Ammon's horn (tissue), 1 donor: Measurements from ENCODE around the gene DAAM2.

Experiments
- DNase-seq: peaks from one replicate; pipeline ENCODE4 v3.0.0-alpha.2; 2016; ENCODE audit warnings: low spot score

The DAAM2 gene

DNA sequence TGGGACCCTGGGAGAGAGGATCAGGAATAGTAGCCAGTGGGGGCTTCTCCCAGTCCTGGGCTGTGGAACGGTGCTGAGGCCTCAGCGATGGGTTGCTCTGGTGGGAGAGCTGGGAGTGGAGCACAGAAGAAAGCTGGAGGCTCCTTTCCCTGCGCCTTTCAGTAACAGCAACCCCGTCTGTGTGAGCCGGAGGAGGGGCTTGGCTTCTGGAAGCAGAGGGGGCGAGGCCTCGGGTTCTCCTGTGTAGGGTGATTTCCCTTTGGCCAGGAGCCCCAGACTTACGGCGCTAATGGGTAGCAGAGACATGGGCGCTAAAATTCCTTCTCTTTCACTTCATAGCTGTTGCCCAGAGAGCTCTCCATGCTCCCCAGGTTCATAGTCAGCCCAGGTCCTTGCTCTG lies 55.0 kb downstream of the DAAM2 start:
- DNase-seq = peak; percentile 39

DNA sequence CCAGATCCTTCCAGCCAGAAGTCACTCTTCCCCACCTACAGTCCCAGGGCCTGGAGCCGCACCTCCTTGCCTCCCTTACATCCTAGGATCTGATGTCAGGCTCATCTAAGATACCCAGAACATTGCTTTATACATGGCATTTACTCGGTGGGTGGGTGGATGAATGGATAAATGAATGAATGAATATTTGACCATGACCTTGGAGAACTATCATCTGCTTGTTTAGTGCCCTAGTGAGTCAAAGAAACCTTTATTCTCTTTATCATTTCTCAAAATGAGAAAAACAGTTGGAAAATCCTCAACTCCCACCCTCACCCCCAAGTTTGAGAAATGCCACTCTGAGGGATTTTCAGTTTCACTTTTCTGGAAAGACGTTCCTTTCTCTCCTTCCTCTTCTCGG lies 56.0 kb downstream of the DAAM2 start:
- DNase-seq = no peak

DNA sequence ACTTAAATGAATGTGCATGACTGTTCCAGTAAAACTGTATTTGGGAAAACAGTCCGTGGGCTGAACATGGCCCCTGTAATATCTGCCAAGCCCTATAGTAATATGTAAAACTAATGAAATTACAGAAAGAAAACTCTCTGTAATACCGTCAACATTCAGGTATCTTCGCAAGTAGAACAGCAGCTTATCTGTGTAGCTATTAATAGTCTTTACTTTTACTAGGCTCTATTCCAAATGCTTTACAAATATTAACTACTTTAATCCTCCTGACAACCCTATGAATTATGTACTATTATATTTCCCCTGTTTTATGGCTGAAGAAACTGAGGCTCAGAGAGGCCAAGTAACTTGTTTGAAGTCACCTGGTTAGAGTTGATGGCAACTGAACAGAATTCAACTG lies 57.1 kb downstream of the DAAM2 start:
- DNase-seq = no peak

DNA sequence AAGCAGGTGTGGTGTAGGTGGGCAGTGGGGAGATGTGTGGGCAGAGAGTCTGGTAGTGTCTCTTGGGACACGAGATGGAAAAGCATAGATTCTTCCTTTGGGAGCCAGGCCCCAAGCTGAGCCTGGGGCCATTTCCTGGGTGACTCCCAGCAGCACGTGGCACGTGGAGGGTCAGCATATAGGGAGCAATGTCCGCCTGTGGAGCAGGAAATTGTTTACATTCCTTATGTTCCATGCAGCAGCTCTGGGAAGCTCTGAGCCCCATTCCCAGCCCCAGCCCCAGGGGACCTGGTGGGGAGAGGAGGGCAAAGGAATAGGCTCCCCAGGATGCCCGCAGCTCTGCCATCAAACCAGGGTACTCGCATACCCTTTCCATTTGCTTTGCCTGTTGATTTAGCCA lies 57.6 kb downstream of the DAAM2 start:
- DNase-seq = no peak

DNA sequence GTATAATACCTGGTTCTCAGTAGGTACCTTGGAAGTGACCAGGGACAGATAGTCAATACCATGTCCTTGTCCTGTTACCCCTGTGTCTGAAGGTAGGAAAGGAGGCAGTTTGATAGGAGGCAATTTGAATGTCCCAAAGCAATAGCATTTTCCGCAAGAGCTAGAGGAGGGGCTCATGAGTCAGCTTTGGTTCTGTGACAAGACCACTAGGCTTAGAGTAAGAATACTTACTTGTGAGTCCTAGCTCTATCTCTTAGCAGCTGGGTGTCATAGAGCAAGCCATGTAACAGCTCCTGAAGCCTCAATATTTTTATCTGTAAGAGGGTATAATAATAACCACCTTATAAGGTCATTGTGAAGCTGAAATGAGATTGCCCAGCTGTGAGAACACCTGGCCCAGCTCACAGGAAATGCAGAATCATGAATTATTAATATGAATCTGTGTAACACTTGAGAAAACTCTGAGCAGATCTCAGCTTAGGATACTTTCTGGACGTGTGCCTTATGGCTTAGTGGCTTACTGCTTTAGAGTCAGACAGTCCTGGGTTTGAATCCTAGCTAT lies 58.6 kb downstream of the DAAM2 start:
- DNase-seq = no peak

DNA sequence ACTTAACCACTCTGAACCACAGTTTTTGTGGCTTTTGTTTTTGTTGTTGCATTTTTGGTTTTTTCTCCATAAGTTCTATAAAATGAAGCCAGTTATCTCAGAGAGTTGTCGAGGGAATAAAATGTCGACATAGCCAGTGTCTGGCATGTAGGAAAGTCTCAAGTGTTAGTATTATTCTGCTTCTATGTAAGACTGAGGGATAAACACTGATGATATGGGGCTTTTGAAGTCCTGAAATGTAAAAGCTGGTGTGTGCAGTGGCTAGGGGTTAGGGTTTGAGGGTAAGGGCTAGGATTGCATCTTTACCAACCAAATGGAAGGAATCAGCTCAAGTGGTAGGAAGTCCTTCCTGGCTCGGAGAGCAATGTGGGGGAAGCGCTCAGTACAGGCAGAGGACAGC lies 59.2 kb downstream of the DAAM2 start:
- DNase-seq = no peak

DNA sequence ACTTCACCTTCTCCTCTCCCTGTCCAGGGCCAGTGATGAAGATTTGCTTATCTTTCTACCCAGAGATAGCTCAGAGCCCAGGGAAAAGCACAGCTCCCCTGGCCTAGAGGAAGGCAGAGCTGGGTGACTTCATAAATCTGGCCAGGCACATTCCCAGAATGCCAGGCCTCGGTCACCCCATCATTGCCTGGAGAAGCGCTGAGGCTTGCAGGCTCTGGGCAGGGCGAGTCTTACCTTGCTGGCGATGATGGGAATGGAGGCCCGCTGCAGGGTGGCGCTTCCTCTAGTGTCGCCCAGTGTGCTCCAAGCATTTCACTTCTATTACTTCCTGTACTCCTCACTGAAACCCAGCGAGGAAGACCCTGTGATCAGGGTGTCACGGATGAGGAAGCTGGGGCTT lies 60.1 kb downstream of the DAAM2 start:
- no peak for DNase-seq

DNA sequence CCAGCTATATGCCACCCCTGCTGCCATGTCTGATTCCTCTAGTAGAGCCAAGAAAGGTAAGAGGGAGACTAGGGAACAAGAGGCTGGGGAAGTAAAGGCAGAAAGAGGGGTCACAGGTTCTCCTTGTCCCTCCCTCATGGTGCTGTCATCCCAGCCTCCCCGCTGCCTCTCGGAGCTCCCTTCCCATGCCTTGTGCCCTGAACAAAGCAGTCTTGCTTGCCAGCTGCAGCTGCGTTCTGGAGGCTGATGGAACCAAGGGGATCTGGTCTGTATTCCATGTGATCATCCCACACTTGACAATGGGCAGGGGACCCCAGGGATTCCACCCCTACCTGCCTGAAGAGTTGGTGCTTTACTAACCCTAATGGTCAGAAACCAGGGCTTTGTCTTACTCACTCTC lies 61.4 kb downstream of the DAAM2 start:
- DNase-seq = peak; percentile 70

DNA sequence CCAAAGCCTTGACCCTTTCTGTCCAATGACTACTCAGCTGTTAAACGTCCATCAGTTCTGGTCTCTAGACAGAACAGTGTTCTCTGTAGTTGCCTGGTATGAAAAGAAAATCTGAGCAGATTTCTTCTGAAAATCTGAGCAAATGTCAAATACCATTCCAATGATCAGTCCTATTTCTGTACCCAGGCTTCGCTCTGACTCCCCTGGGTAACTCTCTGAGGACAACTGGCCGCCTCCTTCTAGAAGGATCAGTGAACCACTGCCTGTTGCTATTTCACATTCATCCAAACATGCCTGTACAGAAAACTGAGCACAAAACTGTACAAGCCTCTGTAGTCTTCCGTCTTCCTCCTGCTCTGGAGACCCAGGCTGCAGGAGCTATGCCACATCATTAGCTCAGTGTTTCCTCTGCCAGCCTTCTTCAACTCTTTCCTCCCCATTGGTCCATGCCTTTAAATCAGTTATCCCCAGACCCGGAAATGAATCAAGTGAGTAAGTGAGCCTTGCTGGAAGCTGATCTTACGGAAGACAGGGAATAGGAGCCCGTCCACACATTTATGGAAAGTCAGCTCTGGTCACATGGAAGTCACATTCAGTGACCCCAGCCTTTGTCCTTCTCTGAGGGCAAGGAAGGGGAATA lies 63.3 kb downstream of the DAAM2 start:
- DNase-seq = no peak

DNA sequence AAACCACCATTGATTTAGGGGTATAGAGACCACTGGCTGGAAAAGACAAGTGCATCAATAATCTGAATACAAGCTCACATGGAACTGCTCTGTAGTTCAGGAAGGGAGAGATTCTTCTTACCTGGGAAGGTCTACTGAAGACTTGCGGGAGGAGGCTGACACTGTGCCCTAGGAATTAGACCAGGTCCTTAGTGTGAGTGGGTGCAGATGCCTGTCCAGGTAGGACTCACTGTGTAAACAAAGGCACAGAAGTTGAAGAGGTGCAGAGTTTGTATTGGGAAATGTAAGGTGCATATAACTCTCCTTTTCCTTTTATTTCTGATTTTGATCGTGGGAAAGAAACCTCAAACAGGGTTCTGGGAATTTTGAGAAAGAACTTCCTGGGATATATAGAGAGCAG lies 66.8 kb downstream of the DAAM2 start:
- DNase-seq = no peak

DNA sequence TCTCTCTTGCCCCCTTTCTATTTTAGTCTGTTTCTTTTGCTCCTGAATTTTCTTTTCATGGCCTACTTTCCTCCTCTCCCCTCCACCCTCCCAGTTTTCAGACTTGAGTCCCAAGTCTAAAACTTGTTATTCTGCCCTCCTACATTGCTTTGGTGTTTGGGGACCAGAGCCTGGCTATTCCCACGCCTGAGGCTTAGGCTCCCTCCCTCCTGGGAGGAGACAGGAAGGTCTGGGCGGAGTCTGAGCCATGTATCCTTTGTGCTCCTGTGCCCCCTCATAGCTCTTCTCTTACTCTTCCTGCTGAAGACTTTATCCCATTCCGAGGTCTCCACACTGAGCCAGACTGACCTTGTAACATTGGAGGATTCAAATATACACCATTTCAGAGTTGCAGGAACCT lies 69.5 kb downstream of the DAAM2 start:
- no peak for DNase-seq

DNA sequence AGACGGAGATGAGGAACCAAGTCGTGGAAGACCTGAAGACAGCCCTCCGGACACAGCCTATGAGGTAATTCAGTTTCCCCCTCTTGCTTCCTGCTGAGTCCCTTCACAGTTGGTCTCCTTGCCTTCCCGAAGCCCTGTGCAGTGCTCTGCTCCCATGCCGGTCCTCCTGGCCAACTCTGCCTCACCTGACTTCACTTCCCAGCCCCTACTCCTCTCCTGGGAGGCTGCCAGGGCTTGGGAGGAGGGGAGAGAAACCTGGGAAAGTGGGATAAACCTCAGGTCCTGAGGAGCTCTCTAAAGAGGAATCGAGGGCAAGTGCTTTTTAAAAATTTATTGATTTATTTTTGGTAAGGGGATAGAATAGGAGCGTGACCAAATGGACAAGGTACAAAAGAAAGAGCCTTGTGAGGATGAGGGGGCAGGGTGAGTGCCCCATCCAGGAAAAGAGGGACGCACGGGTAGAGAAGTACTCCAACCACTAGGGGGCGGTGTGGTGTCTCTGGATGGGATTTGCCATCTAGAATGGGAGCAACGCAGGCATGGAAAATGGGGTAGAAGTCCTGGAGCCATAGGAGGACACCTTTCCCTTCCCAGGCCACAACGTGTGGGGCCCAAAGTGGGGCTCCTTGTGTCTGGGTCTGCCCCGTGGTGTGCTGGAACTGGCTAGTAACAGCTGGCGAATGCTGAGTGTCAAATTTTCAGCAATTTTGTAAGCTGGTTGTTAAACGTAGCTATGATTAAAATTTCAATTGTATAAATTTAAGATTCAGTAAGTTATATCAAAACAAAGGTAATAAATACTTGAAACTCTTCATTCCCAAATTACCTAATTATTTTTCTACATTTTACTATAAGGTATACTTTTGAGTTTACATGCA lies 73.1 kb downstream of the DAAM2 start:
- peak; percentile 63 for DNase-seq

DNA sequence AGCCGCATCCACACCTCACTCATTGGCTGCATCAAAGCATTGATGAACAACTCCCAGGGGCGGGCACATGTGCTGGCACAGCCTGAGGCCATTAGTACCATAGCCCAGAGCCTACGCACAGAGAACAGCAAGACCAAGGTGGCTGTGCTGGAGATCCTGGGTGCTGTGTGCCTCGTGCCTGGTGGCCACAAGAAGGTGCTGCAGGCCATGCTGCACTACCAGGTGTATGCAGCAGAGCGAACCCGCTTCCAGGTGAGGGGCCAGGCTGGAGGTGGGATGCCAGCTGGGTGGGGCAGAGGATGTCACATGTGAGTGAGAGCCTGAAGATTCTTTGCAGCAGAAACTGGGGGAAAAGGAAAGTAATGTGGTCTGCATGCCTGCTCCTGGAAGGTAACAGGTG lies 75.4 kb downstream of the DAAM2 start:
- no peak for DNase-seq

DNA sequence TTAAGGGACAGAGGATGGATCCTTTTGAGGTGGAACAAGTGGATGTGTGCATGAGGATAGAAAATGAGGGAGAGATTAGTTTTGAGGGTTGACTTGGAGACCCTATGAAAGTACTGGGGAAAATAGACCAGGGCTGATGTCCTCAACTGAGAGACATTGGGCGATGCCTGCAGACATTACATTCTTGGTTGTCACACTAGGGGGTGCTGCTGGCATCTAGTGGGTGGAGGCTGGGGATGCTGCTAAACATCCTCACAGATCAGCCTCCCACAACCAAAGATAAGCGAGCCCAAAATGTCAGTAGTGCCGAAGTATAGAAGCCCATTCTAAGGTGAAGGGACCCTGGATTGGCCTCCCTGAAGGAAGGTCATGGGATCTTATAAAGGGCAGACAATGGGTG lies 78.8 kb downstream of the DAAM2 start:
- DNase-seq = no peak

DNA sequence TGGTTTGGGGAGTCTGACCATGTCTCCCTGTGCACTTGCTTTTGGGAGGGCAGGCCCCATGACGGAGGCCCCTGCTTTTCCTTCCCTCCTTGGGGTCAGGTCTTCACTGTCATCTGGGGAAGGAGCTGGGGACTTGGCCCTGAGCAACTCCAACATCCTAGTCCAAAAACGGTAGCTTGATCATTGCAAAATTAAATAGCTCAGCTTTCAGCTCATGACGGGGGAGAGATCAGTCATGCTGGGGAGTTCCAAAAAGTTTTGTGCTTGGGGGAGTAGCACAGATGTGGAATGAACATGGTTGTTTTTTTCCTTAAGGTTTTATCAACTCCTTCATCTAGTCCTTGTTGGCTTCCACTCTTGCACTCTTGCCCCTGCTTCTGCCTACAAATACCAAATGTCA lies 81.3 kb downstream of the DAAM2 start:
- DNase-seq = no peak

DNA sequence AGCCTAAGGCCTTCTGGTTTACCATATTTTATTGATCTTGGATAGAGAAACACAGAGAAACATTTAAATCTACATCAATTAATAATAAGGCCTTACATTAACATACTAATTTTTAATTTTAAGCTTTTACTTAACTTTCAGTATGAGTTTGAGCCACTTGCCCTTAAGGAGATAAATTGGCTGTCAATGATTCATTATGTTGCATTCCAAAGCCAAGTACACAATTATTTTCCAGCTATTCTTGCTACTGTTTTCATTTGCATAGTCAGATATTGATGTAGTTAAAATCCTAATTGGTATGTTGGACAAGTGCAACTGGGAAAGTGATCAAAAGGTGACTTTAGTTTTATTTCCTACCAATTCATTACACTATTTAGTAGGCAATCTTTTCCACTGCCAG lies 83.9 kb downstream of the DAAM2 start:
- DNase-seq = no peak

DNA sequence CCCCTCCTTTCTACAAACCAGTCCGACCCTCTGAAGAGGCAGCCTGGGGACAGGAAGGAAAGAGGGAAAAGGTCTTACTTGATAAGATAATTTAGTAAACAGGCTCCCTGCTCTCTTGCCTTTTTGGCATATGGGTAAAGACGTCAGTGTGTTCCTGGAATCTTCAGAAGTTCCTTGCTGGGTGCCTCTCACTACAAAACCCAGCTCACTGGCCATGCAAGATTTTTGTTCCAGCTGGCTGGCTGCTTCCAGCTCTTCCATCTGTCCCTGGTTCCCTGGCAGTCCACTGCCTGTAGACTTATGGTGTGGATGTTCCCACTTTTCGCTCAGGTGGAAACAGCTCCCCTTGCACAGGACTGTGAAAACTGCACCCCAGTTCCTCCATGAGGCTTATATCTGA lies 84.7 kb downstream of the DAAM2 start:
- DNase-seq = no peak

DNA sequence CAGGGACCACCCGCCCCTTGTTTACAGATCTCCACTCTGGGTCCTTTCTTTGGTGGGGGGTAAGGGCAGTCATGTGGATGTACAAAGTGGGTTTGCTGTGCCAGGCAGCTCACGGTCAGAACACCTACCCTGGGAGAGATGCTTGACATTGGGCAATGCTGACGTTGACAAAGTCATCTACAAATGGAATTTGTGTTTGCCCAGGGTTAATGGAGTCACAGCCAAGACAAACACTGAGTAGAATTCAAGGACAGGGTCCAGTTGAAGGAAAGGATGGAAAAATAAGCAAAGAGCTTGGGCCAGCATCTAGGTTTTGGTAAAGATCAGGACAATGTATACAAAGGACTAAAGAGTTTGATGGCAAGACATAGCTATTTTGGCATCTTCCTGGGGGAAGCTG lies 87.4 kb downstream of the DAAM2 start:
- no peak for DNase-seq

DNA sequence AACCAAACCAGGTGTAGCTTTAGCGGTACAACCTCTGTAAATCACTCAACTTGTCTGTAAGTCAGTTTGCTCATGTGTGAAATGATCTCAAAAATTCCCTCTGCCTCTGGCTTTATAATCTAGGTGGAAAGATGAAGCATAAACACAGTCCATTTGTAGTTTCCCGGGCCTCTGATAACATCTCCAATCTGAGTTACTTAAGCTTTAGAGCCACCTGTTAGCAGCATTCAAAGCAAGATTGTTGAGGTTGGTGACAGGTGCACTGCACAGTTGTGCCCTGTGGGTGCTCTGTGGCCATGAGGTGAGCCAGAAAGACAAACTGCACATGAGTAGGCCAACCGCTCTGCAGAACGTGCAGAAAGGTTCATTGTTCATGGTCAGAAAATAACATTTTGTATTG lies 88.4 kb downstream of the DAAM2 start:
- DNase-seq = no peak

DNA sequence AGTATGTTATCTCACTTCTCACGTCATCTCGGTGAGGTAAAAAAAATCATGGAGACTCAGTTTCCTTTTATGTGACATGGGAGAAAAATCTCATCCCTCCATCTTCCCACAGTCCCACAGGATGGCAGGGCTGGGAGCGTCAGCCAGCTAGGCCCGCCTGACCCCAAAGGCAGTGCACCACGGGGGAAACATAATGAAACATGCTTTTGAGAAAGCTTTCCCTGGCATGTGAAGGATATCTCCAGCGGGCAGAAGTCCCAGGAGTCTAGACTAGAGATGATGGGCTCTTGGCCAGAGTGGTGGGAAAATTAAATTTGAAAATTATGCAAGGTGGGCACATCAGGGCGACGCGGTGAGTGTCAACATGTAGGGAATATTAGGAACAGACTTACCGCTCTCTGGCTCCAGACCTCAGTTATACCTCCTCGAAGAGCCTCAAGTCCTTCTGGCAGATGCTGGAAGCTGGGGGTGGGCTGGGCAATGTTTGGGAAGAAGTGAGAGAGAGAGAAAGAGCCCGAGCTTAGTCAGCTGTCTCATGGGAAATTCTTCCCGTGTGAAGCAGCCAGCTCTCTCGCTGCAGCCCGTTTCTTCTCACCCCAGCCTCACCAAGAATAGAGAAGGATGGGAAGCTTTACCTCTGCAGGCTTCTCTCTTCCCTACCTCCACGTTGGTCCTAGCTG lies 89.8 kb downstream of the DAAM2 start:
- peak; percentile 20 for DNase-seq

DNA sequence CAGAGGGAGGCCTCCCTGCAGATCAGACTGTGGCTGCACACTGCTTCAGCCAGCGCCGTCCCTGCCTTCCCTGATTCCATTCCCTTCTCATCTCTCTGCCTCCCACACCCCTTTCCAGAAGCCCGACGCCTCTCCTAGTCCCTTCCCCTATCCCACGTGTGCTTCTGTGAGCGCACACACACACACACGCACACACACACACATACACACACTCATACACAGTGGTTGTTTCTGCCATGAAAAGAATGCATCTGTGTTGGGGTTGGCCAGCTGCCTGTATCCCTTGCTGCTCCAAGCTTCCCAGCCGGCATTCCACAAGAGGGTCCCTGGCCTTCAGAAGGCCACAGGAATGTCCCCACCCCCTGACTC lies 90.3 kb downstream of the DAAM2 start:
- peak; percentile 62 for DNase-seq

DNA sequence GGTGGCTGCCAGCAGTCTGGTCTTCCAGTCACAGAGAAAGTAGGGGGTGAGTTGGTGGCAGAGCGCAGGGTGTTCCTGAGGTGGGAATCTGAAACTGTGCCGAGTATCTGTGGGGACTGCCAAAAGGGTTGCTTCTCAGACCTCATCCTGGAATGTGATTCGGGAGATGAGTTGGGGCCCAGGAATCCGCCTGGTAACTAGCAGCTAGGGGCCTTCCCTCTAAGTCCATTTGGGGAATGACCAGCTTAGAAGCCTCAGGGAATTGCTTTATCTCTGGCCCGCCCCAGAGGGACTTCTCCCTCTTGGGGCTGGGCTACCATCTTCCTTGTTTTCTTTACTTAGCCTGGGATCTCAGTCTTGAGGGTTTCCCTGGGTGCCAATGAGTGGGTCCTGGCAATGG lies 92.5 kb downstream of the DAAM2 start:
- DNase-seq = no peak

DNA sequence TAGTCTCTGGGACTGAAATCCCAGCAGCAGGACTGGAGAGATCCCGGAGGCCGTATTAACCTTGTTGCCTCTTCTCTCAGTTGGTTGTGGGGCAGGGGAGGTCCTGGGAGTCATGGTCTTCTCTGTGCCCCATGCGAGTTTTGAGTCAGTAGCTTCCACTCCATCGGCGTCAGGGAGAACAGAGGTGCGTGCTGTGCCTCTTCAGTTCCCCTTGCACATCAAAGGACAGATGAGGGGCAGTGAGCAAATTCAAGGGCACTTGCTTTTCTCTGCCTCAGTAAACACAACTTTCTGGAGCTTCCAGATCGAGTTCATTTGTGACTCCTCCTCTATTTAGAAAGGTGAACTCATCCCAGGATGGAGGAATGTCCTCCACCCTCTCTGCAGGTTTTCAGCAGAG lies 93.5 kb downstream of the DAAM2 start:
- DNase-seq = no peak
